C4-2B (cell line): ENCODE results near the gene SERTAD1.

Source experiments
- ZFX ChIP-seq: fragments of 450-650 bp; IDR thresholded peaks from 2 replicates; pipeline ENCODE4 v1.6.1; 2017
- TF ChIP-seq, protein P1 (sequence below): fragments of 450-650 bp; conservative IDR thresholded peaks from 2 replicates; pipeline ENCODE4 v1.5.1; 2017; ENCODE audit warnings: mild to moderate bottlenecking

DNA sequence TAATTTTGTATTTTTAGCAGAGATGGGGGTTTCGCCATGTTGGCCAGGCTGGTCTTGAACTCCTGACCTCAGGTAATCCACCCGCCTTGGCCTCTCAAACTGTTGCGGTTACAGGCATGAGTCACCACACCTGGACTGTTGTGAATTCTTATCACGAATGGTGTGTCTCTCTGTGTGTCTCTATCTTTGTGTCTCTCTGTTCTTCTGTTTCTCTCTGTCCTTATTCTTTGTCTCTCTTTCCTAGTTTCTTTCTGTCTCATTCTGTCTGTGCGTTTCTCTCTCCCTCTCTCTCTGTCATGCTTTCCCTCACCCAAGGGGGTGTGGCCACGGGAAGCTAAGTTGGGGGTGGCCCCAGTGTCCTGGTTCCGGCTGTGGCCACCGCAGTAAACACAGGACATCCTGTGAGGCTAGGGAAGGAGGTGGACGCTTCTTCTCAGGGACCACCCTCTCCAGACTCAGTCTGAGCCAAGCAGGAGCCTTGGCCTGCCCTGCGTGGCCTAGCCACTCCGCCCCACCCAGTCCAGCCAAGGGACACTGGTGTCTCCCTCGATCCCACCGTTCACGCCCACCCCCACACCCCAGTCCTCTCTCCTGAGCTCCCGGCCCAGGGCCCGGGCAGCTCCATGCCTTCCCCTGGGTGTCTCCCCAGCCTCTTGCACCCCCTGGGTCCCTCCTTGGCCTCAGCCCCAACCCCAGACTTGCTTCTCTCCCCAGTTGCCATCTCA is 8.7 kb downstream of the SERTAD1 start:
- TF ChIP-seq, protein P1, sequence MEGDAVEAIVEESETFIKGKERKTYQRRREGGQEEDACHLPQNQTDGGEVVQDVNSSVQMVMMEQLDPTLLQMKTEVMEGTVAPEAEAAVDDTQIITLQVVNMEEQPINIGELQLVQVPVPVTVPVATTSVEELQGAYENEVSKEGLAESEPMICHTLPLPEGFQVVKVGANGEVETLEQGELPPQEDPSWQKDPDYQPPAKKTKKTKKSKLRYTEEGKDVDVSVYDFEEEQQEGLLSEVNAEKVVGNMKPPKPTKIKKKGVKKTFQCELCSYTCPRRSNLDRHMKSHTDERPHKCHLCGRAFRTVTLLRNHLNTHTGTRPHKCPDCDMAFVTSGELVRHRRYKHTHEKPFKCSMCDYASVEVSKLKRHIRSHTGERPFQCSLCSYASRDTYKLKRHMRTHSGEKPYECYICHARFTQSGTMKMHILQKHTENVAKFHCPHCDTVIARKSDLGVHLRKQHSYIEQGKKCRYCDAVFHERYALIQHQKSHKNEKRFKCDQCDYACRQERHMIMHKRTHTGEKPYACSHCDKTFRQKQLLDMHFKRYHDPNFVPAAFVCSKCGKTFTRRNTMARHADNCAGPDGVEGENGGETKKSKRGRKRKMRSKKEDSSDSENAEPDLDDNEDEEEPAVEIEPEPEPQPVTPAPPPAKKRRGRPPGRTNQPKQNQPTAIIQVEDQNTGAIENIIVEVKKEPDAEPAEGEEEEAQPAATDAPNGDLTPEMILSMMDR: no peak
- TF ChIP-seq ZFX: no peak
